ENCODE data around the gene UHMK1.

UHMK1 gene

GRCh38 chr1:162530988-162531319 is 33.3 kb downstream of the UHMK1 start:
- DNase-seq: no peak

DNA sequence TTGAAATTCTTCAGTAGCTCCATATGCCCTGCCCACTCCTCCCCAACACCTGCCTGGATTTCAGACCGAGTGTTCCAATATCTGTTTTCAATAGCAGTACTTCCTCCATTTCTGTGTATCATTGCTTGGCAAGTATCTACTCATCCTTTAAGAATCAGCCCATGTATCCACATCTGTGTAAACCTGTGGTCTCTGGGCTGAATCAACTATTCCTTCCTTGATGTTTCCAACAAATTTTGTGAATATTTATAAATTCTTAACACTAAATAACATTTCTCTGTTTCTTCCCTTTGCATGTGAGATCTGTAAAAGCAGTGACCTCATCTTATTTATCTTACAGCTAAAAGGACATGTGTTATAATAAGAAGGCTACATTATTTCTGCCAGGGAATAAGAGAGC is 37.9 kb downstream of the UHMK1 start:
- DNase-seq: no peak

DNA sequence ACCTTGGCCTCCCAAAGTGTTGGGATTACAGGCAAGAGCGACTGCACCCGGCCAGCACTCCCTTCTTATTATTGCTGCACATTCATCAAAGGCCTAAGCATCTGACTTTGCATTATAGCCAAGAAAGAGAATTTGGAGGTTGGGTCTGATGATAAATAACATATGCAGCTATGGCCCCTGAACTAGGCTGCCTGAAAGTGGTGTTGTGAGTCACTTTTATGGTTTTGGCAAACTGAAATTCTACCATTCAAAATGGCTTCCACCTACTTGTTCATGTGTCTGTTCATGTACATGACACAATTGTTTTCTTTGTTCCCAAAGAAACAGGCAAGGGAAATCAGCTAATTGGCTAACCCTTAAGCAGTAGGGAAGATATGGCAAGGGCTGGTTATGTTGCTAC is 38.9 kb downstream of the UHMK1 start:
- no peak for DNase-seq

- DNase-seq: no peak
These were observed 39.6 kb downstream of the UHMK1 start for GRCh38 chr1:162537216-162537615.

GRCh38 chr1:162538815-162539431 is 41.3 kb downstream of the UHMK1 start:
- DNase-seq: no peak

DNA sequence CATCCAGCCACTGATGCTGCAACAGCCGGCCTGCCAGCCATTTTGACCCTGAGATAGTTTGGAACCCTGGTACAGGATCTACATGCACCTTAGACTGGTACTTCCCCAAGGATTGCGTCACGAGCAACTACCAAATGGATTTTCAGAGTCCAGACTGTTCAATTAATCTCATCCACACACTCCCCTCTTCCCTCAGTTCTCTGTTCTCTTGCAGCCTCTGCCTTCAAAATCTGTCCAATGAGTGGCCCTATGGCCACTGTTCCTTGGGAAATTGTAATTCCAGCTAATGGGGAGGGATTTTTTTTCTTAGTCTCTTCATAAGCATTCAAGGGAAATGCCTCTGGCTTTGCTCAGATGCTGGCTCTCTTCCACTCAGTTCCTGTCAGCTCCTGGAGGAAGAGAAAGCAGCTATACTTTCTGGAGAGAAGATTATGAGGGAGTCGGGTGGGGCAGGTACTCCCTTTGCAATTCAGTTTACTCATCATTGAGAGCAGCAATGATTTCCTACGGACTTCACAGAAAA is 44.1 kb downstream of the UHMK1 start:
- DNase-seq: no peak

DNA sequence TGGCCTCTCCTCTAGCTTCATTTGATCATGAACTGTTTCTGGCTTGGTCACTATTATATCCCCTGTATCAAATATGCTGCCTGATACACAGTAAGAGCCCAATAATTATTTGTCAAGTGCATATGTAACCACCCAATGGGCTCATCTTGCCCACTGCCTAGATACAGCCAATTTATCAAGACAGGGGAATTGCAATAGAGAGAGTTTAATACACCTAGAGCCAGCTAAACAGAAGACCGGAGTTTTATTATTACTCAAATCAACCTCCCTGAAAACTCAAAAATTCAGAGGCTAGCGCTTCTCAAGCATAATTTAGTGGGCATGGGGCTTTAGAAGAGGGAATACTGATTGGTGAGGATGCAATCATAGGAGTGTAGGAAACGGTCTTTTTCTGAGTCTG is 45.6 kb downstream of the UHMK1 start:
- no peak for DNase-seq

GRCh38 chr1:162548170-162548569 is 50.6 kb downstream of the UHMK1 start:
- no peak for DNase-seq

DNA sequence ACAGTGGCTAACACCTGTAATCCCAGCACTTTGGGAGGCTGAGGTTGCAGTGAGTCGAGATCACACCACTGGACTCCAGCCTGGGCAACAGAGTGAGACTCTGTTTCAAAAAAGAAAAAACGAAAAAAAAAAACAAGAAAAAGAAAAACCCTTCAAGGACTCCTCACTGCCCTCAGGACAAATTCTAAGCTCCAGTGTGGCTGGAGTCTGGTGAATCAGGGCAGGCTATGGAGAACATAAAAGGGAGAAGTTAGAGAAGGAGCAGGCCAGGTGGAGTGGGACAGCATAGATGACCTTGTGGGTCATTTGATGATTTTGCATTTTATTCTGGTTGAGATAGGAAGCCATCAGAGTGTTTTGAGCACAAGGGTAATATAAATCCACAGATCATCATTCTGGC is 51.4 kb downstream of the UHMK1 start:
- DNase-seq: no peak

DNA sequence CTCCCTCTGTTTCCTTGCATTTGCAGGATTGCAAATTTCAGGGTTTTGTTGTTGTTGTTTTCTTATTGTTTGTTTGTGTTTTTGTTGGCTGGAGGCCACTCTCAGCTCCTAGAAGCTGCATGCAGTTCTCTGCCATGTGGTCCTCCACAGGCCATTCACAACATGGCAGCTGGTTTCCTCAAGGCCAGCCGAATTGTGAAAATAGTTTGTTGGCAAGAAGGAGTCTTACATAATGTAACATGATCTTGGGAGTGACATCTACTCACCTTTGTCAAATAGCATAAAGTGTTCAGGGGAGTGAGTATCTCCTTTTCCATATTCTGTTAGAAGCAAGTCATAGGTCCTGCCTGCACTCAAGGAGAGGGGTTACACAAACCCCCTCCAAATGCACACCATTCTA is 53.3 kb downstream of the UHMK1 start:
- no peak for DNase-seq

DNA sequence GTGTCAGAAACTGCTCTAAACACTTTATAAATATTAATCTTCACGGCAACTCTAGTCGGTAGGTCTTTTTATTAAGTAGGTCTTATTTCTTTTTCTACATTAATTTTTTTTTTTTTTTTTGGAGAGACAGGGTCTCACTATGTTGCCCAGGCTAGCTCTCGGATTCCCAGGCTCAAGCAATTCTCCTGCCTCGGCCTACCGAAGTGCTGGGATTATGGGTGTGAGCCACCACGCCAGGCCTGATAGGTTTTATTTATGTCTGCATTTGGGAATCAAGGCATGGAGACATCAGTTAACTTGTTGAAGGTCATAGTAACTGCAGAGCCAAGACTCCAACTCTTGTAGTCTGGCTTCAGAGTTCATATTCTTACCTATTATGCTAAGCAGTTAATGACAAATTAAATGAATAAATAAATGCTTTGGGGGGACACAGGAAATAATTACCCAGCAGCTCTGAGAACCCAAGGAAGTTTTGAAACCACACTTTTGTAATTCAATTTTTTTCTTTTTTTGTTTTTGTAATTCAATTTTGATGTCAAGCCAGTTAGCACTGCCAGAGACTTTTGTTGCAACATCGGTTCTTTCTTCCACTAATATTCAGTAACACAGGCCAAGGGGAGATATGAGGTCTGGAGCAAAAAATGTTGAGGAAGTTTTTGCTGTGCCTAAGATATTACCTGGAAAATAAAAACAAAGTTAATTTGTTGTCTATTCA is 54.5 kb downstream of the UHMK1 start:
- no peak for DNase-seq

DNA sequence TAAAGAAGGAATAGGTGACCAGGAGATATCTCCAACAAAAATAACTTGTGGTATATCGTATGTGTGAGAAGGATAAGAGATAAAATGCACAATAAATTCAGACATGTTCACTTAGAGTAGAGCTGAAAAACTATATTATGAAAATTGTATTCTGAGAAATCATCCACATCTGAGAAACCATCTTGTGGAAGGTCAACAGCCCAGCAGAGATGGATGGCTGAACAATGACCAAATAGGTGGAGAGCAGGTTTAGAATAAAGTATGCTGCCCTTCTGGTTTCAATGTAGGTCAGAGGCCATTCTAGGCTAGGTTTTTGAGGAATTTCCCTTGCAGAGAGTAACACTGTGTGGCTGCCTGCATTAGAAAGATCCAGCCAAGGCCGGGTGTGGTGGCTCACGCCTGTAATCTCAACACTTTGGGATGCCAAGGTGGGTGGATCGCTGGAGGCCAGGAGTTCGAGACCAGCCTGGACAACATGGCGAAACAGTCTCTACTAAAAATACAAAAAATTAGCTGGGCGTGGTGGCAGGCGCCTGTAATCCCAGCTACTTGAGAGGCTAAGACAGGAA is 55.1 kb downstream of the UHMK1 start:
- no peak for DNase-seq

GRCh38 chr1:162554258-162554657 is 56.6 kb downstream of the UHMK1 start:
- no peak for DNase-seq

DNA sequence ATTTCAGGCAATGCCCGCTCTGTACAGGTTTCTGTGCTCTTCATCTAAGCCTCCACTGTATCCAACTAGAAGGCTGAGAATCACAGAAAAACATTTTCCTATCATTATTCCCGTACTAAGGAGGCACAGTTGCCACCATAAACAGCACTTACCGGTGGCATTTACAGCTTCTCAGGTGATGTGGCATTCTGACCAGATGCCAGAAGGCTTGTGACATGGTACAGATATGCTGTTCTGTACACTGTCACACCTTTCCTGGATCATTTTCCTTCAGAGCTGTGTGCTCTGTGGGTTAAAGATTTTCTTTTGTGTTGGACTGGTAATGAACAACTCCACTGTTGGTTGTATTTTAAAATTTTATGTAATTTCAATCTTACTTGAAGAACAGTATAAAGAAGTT is 59.9 kb downstream of the UHMK1 start:
- no peak for DNase-seq

GRCh38 chr1:162560303-162561036 is 62.9 kb downstream of the UHMK1 start:
- DNase-seq: peak; percentile 52

DNA sequence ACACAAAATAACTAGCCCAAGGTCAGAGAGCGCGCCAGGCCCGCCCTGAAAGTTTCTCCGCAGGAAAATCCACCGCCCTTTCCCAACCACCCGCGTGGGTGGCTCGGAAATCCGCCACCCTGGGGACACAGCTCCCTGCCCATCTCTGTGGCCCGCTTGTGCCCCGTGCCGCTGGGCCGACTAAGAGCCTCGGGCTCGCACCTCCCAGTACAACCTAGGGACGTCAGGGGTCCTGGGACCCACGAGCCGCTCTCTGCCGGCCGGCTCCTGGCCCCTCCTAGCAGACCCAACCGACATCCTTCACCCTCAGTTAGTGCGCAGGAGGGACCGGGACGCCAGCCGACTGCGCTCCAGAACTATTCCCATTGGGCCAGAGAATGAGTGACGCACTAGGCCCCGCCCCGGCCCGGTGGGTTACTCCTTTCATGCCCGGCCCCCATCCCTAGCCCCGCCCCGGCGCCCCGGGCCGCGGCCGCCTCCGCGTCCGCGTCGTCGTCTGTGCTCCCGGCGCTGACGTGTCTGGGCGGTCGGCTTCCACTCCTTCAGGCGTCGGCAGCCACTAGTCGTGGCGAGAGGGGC is 63.5 kb downstream of the UHMK1 start:
- peak; percentile 99 for DNase-seq

GRCh38 chr1:162561616-162562469 is 64.2 kb downstream of the UHMK1 start, which contains the start of gene UAP1:
Gene UAP1 (plus strand): TSS chr1:162561722. CDS start chr1:162566069, 4,347 bp downstream.
- peak; percentile 67 for DNase-seq

DNA sequence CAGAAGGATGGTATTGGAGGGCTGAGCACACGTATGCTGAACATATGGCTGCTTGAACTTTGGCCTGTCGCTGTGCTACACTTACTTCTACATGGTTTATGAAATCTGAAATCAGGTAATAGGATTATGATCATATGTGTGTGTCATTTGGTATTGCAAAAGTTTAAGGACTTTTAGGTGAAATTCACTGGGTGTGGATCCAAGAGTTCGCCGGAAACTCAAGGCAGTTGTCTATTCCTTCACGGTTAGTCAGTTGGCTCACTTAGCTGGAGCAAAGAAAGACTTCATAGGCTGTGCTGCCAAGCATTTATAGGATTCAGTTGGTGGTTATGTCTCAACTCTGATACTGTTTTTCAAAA is 64.8 kb downstream of the UHMK1 start:
- DNase-seq: peak; percentile 65

GRCh38 chr1:162564762-162565218 is 67.2 kb downstream of the UHMK1 start:
- DNase-seq: no peak

GRCh38 chr1:162565460-162565859 is 67.8 kb downstream of the UHMK1 start:
- no peak for DNase-seq

GRCh38 chr1:162566870-162567269 is 69.3 kb downstream of the UHMK1 start:
- DNase-seq: no peak

DNA sequence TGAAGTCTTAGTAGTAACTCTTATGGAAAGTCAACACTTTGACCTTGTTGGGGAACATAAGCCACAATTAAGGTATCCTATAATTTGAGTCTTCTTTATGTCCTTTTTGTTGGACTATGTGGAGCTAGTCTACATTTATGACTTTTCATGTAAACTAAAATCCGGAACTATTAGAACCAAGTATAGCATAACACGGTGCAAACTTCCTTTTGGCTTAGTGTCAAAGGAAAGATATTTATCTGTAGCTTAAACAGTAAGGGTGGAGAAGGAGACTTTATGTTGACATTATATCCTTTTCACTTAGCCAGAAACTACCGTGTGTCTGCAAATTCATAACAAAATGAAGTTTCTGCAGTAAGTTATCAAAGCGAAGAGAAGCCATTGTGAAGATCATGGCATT is 71.2 kb downstream of the UHMK1 start:
- DNase-seq: no peak
